ENCODE results near the gene CEP104. TPM values are rescaled to one million over a fixed set of nuclear protein-coding genes. Genes with fewer than 3 reads are reported as not detected.

Gene CEP104
- total and polyA plus RNA-seq, 2 donors (not counting 1 experiment from before 2014, with no cell fraction given) = 25.4 to 28.9 TPM

DNA sequence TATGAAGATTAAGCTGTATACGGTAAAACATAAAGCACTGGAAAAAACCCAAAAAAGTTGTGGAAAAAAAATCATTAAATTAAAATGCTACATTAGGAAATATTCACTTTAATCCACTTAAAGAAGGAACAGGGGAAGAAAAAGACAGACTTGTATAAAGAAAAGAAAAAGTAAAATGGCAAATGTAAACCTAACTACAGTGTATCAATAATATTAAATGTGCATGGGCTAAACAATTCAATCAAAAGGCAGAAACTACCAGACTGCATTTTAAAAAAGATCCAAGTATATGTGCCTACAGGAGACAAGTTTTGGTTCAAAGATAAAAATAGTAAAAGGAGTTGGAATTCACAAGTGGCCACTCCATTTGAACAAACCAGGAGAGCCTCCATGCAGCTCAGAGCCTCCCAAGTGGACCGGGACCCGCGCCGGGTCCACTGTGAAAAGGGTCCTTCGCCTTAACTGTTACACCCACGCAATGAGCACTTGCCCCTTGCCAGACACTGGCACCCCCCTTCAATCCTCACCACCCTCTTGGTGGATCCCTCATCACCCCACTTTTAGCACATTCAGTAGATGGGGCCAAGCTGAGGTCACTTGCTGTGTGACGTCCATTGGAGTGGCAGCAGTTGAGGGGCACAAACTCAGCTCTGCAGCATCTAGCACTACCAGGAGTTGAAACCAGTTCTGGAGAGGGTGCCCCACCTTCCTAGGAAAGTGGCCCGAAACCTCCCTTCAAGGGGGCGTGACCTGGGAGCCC is 42.2 kb upstream of the CEP104 start:
- no peak for DNase-seq (ENCODE audit: low read depth in 2 of 2)
- no peak for TF ChIP-seq EZH2 (IDR thresholded peaks at IDR 0.05; ENCODE audit: low read length, missing control alignments)
- TF ChIP-seq, protein P1, sequence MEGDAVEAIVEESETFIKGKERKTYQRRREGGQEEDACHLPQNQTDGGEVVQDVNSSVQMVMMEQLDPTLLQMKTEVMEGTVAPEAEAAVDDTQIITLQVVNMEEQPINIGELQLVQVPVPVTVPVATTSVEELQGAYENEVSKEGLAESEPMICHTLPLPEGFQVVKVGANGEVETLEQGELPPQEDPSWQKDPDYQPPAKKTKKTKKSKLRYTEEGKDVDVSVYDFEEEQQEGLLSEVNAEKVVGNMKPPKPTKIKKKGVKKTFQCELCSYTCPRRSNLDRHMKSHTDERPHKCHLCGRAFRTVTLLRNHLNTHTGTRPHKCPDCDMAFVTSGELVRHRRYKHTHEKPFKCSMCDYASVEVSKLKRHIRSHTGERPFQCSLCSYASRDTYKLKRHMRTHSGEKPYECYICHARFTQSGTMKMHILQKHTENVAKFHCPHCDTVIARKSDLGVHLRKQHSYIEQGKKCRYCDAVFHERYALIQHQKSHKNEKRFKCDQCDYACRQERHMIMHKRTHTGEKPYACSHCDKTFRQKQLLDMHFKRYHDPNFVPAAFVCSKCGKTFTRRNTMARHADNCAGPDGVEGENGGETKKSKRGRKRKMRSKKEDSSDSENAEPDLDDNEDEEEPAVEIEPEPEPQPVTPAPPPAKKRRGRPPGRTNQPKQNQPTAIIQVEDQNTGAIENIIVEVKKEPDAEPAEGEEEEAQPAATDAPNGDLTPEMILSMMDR (conservative IDR thresholded peaks at IDR 0.05 in 1 of 2, IDR thresholded peaks at IDR 0.05 in 1 of 2; ENCODE audit: low read depth in 1 of 2, low read length in 2 of 2) = no peak
- peak overlapping the region; percentile 97 for H3K4me2 ChIP-seq (ENCODE audit: extremely low read depth, insufficient read depth, low read length)
- H3K36me3 ChIP-seq (ENCODE audit: control insufficient read depth, insufficient read depth, low read length) = no peaks in the 10 kb centered on the region
- H3K9ac ChIP-seq (ENCODE audit: insufficient read depth, low read length) = peak overlapping the region; percentile 90
- H3K79me2 ChIP-seq (ENCODE audit: control insufficient read depth, insufficient read depth, low read length) = peaks cover 54% of the 10 kb centered on the region
- H3K4me1 ChIP-seq (ENCODE audit: control insufficient read depth, extremely low read depth, insufficient read depth, low read length) = peaks cover 6% of the 10 kb centered on the region
- no peak overlapping the region for H2AFZ ChIP-seq (ENCODE audit: low read length)
- peak overlapping the region; percentile 93 for H3K27ac ChIP-seq (ENCODE audit: insufficient read depth, low read length)
- no peaks in the 10 kb centered on the region for H4K20me1 ChIP-seq (ENCODE audit: control insufficient read depth, extremely low read depth, insufficient read depth, low read length)
- peak overlapping the region; percentile 81 to 95 (median 89) for H3K4me3 ChIP-seq (replicated peaks in 1 of 4; ENCODE audit: control extremely low read depth in 1 of 4, insufficient read depth in 1 of 4, low read depth in 3 of 4, low read length in 4 of 4)
- no peaks in the 10 kb centered on the region for H3K27me3 ChIP-seq (ENCODE audit: control insufficient read depth, insufficient read depth, low read length)
- H3K9me3 ChIP-seq (ENCODE audit: control insufficient read depth, insufficient read depth, low read depth, low read length) = no peaks in the 10 kb centered on the region

DNA sequence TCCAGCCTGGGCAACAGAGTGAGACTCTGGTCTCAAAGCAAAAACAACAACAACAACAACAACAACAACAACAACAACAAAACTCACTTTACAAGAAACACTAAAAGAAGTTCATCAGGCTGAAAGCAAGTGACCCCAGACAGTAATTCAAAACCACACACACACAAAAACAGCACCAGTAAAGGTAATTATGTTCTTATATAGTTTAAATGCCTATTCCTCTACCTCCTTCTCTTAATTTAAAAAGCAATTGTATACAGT is 41.4 kb upstream of the CEP104 start:
- no peak for DNase-seq (ENCODE audit: low read depth in 2 of 2)
- Histone ChIP-seq H3K36me3 (ENCODE audit: control insufficient read depth, insufficient read depth, low read length) (no peaks in the 10 kb centered on the region), H3K9me3 (ENCODE audit: control insufficient read depth, insufficient read depth, low read depth, low read length) (no peaks in the 10 kb centered on the region), H2AFZ (ENCODE audit: low read length) (no peak overlapping the region), H3K4me2 (ENCODE audit: extremely low read depth, insufficient read depth, low read length) (peak overlapping the region; percentile 40), H3K79me2 (ENCODE audit: control insufficient read depth, insufficient read depth, low read length) (peaks cover 60% of the 10 kb centered on the region), H3K4me1 (ENCODE audit: control insufficient read depth, extremely low read depth, insufficient read depth, low read length) (peaks cover 6% of the 10 kb centered on the region), H3K9ac (ENCODE audit: insufficient read depth, low read length) (no peak overlapping the region), H3K4me3 (replicated peaks in 1 of 4; ENCODE audit: control extremely low read depth in 1 of 4, insufficient read depth in 1 of 4, low read depth in 3 of 4, low read length in 4 of 4) (peak overlapping the region in 1 of 4 experiments; percentile 81), H4K20me1 (ENCODE audit: control insufficient read depth, extremely low read depth, insufficient read depth, low read length) (no peaks in the 10 kb centered on the region), H3K27me3 (ENCODE audit: control insufficient read depth, insufficient read depth, low read length) (no peaks in the 10 kb centered on the region), H3K27ac (ENCODE audit: insufficient read depth, low read length) (no peak overlapping the region)
- no peak for TF ChIP-seq EZH2 (IDR thresholded peaks at IDR 0.05; ENCODE audit: low read length, missing control alignments)

DNA sequence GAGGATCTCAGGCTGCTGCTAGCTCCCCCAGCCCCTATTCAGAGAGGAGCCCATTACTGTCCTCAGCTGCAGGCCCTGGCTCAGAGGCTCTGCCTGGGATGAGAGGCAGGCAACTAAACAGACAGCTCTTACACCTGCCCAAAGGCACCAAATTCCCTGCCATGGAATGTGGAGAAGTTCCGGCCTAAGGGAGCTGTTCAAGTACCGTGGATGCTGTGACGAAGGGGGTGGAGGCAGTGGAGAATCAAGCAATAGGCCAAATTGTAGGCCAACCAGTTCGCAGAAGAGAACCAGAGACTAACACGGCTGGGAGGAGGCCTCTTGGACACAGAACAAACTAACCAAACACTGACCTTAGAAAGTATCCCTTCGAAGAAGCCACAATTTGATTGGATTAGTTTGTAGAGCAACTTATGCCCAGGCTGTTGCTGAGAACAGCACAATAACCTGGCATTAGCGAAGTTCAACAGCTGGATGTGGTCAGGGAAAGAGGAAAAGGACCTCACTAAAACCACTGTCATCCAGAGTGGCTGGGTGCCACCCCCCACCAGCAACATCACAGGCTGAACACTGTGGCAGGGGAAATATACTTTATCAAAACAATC is 39.5 kb upstream of the CEP104 start:
- H3K9me3 ChIP-seq (ENCODE audit: control insufficient read depth, insufficient read depth, low read depth, low read length) = no peaks in the 10 kb centered on the region
- no peak overlapping the region for H2AFZ ChIP-seq (ENCODE audit: low read length)
- no peak overlapping the region for H3K27ac ChIP-seq (ENCODE audit: insufficient read depth, low read length)
- no peaks in the 10 kb centered on the region for H3K27me3 ChIP-seq (ENCODE audit: control insufficient read depth, insufficient read depth, low read length)
- H3K4me2 ChIP-seq (ENCODE audit: extremely low read depth, insufficient read depth, low read length) = no peak overlapping the region
- peaks cover 67% of the 10 kb centered on the region for H3K79me2 ChIP-seq (ENCODE audit: control insufficient read depth, insufficient read depth, low read length)
- TF ChIP-seq EZH2 (IDR thresholded peaks at IDR 0.05; ENCODE audit: low read length, missing control alignments) = no peak
- TF ChIP-seq, protein P1 (conservative IDR thresholded peaks at IDR 0.05 in 1 of 2, IDR thresholded peaks at IDR 0.05 in 1 of 2; ENCODE audit: low read depth in 1 of 2, low read length in 2 of 2) = no peak
- peaks cover 6% of the 10 kb centered on the region for H3K4me1 ChIP-seq (ENCODE audit: control insufficient read depth, extremely low read depth, insufficient read depth, low read length)
- H3K4me3 ChIP-seq (replicated peaks in 1 of 4; ENCODE audit: control extremely low read depth in 1 of 4, insufficient read depth in 1 of 4, low read depth in 3 of 4, low read length in 4 of 4) = no peak overlapping the region
- no peaks in the 10 kb centered on the region for H3K36me3 ChIP-seq (ENCODE audit: control insufficient read depth, insufficient read depth, low read length)
- no peak for DNase-seq (ENCODE audit: low read depth in 2 of 2)
- H3K9ac ChIP-seq (ENCODE audit: insufficient read depth, low read length) = no peak overlapping the region
- no peaks in the 10 kb centered on the region for H4K20me1 ChIP-seq (ENCODE audit: control insufficient read depth, extremely low read depth, insufficient read depth, low read length)

All from fibroblast of lung (primary cell).